Kidney epithelial cell (primary cell): ENCODE measurements around the gene NFE2L3. TPM values are rescaled to one million over a fixed set of nuclear protein-coding genes. Genes with fewer than 3 reads are reported as not detected.
"Not testable (repeated sequence)": the region's sequence is repeated elsewhere in the genome, so short reads cannot be mapped to it uniquely, and the experiment has no call there.

ENCODE experiments used
- DNase-seq: peaks from one replicate; pipeline ENCODE4 v3.0.0-alpha.2; 2010; ENCODE audit warnings: low read depth
- H3K27me3 ChIP-seq: 2 replicates; pipeline ENCODE4 v1.6.0; 2011; ENCODE audit warnings: low read length; ENCODE audit not compliant: control insufficient read depth, insufficient read depth
- H3K36me3 ChIP-seq: 2 replicates; pipeline ENCODE4 v1.5.1; 2011; ENCODE audit warnings: low read length; ENCODE audit not compliant: control insufficient read depth, insufficient read depth
- H3K4me3 ChIP-seq: 2 replicates; pipeline ENCODE4 v1.5.1; 2011; ENCODE audit warnings: low read depth, mild to moderate bottlenecking, control low read depth, low read length
- CTCF ChIP-seq: IDR thresholded peaks from 2 replicates; pipeline ENCODE4 v1.5.1; 2011; ENCODE audit warnings: mild to moderate bottlenecking, moderate library complexity, low read length, control low read depth, inconsistent platforms; ENCODE audit not compliant: insufficient read depth, poor library complexity, severe bottlenecking
- total RNA-seq: library from RNA; depleted of rRNA; stranded (reverse); fragments of >200 nt; gene quantifications from 2 replicates; pipeline ENCODE4 v1.2.3, GENCODE V29; 2015

Gene NFE2L3
- total RNA-seq, 1 donor from 2014 or later = 53.8 TPM

GRCh38 chr7:26149391-26149977 lies 2.5 kb upstream of the NFE2L3 start:
- Histone ChIP-seq H3K4me3 (no peak overlapping the region), H3K27me3 (no peaks in the 10 kb centered on the region), H3K36me3 (no peaks in the 10 kb centered on the region)
- no peak for DNase-seq
- no peak for TF ChIP-seq CTCF

- no peaks in the 10 kb centered on the region for H3K36me3 ChIP-seq
- H3K4me3 ChIP-seq = no peak overlapping the region
- H3K27me3 ChIP-seq = no peaks in the 10 kb centered on the region
- no peak for TF ChIP-seq CTCF
- DNase-seq = no peak
These were observed 902 bp upstream of the NFE2L3 start for GRCh38 chr7:26151096-26151495.

GRCh38 chr7:26151650-26151952 lies 397 bp upstream of the NFE2L3 start:
- H3K4me3 ChIP-seq = peak overlapping the region; percentile 50
- no peak for DNase-seq
- no peaks in the 10 kb centered on the region for H3K36me3 ChIP-seq
- no peaks in the 10 kb centered on the region for H3K27me3 ChIP-seq
- no peak for TF ChIP-seq CTCF

GRCh38 chr7:26152782-26153240 lies 813 bp downstream of the NFE2L3 start:
- peak overlapping the region; percentile 50 for H3K4me3 ChIP-seq
- DNase-seq, H3K36me3 ChIP-seq, H3K27me3 ChIP-seq: not testable (repeated sequence)

- peak; percentile 20 for TF ChIP-seq CTCF
- no peak for DNase-seq
- no peaks in the 10 kb centered on the region for H3K36me3 ChIP-seq
- H3K27me3 ChIP-seq = no peaks in the 10 kb centered on the region
- H3K4me3 ChIP-seq = peak overlapping the region; percentile 50
These were observed 1.3 kb downstream of the NFE2L3 start for GRCh38 chr7:26153241-26153822.

- Histone ChIP-seq H3K4me3 (peak overlapping the region; percentile 50), H3K27me3 (no peaks in the 10 kb centered on the region), H3K36me3 (no peaks in the 10 kb centered on the region)
- TF ChIP-seq CTCF = no peak
- no peak for DNase-seq
These were observed 2.1 kb downstream of the NFE2L3 start for GRCh38 chr7:26153823-26154783.
